GM10266 (cell line): Measurements from ENCODE around the gene MYL12A.

ENCODE experiments used
- DNase-seq: peaks from one replicate; pipeline ENCODE4 v3.0.0; 2012; ENCODE audit errors: extremely low spot score
- CTCF ChIP-seq: IDR thresholded peaks from 2 replicates; pipeline ENCODE4 v1.5.1; 2012; ENCODE audit warnings: mild to moderate bottlenecking, low read depth; ENCODE audit not compliant: control insufficient read depth, insufficient read depth; ENCODE audit errors: missing control alignments

MYL12A gene

GRCh38 chr18:3212657-3213056, 34.9 kb upstream of the MYL12A start:
- no peak for DNase-seq
- no peak for TF ChIP-seq CTCF

GRCh38 chr18:3213300-3214059, 34.1 kb upstream of the MYL12A start:
- DNase-seq: peak; percentile 61
- no peak for TF ChIP-seq CTCF

- TF ChIP-seq CTCF: no peak
- no peak for DNase-seq
Measured at GRCh38 chr18:3214855-3215637, 32.6 kb upstream of the MYL12A start.

GRCh38 chr18:3216987-3217386, 30.6 kb upstream of the MYL12A start:
- DNase-seq: no peak
- no peak for TF ChIP-seq CTCF

- DNase-seq: no peak
- no peak for TF ChIP-seq CTCF
Measured at GRCh38 chr18:3217948-3218647, 29.5 kb upstream of the MYL12A start.

- no peak for DNase-seq
Measured at GRCh38 chr18:3218819-3219218, 28.8 kb upstream of the MYL12A start.

More at GRCh38 chr18:3218819-3219218, 28.8 kb upstream of the MYL12A start:
- TF ChIP-seq CTCF: no peak
